Limb (tissue), 2 donors: ENCODE data around the gene PAGE2B.
"Not testable (repeated sequence)": the region's sequence is repeated elsewhere in the genome, so short reads cannot be mapped to it uniquely, and the experiment has no call there.

Experiments used
- DNase-seq, 2 donors: peaks; one replicate each; pipeline ENCODE4 v3.0.0-alpha.2; 2016; ENCODE audit errors: extremely low spot score in 2 of 2

PAGE2B gene

GRCh38 chrX:55074851-55075467, at the start of gene PAGE2B:
Gene PAGE2B (plus strand): TSS chrX:55075030. CDS start chrX:55076042, 1,012 bp downstream.
- no peak for DNase-seq

GRCh38 chrX:55026143-55026542, 48.7 kb upstream of the PAGE2B start:
- DNase-seq: no peak

- no peak for DNase-seq
Observed at GRCh38 chrX:55026840-55027239, 48.0 kb upstream of the PAGE2B start.

GRCh38 chrX:55028040-55028439, 46.8 kb upstream of the PAGE2B start:
- no peak for DNase-seq

- DNase-seq: no peak
Observed at GRCh38 chrX:55028611-55029010, 46.2 kb upstream of the PAGE2B start.

GRCh38 chrX:55029291-55029690, 45.5 kb upstream of the PAGE2B start:
- no peak for DNase-seq

GRCh38 chrX:55030271-55031205, 44.3 kb upstream of the PAGE2B start, which contains the start of gene ALAS2:
Gene ALAS2 (minus strand): TSS chrX:55030977. CDS start chrX:55026000, 4,977 bp downstream.
- no peak for DNase-seq

- DNase-seq: no peak
Observed at GRCh38 chrX:55033429-55033828, 41.4 kb upstream of the PAGE2B start.

GRCh38 chrX:55039471-55039870, 35.4 kb upstream of the PAGE2B start:
- DNase-seq: no peak

GRCh38 chrX:55041514-55041913, 33.3 kb upstream of the PAGE2B start:
- no peak for DNase-seq

- DNase-seq: not testable (repeated sequence)
Observed at GRCh38 chrX:55050599-55050998, 24.2 kb upstream of the PAGE2B start.

GRCh38 chrX:55056820-55057674, 17.8 kb upstream of the PAGE2B start:
- peak; percentile 1 to 29 for DNase-seq

- peak; percentile 31 to 37 for DNase-seq
Observed at GRCh38 chrX:55057675-55058249, 17.1 kb upstream of the PAGE2B start.

- not testable (repeated sequence) for DNase-seq
Observed at GRCh38 chrX:55067180-55067579, 7.7 kb upstream of the PAGE2B start.

- no peak for DNase-seq
Observed at GRCh38 chrX:55072286-55072685, 2.5 kb upstream of the PAGE2B start.

GRCh38 chrX:55088795-55089489, 14.1 kb downstream of the PAGE2B start, which contains the start of gene PAGE2:
Gene PAGE2 (plus strand): TSS chrX:55089018. CDS start chrX:55090021, 1,003 bp downstream.
- DNase-seq: no peak

- DNase-seq: no peak
Observed at GRCh38 chrX:55098691-55099090, 23.9 kb downstream of the PAGE2B start.

GRCh38 chrX:55099162-55099561, 24.3 kb downstream of the PAGE2B start:
- no peak for DNase-seq

- DNase-seq: no peak
Observed at GRCh38 chrX:55102754-55103153, 27.9 kb downstream of the PAGE2B start.

GRCh38 chrX:55107262-55107661, 32.4 kb downstream of the PAGE2B start:
- no peak for DNase-seq

- DNase-seq: no peak
Observed at GRCh38 chrX:55107911-55108310, 33.1 kb downstream of the PAGE2B start.
